ENCODE measurements around the gene FFAR4. TPM values are rescaled to one million over a fixed set of nuclear protein-coding genes. Genes with fewer than 3 reads are reported as not detected.

The FFAR4 gene
- polyA plus RNA-seq, 5 donors: 0.09 to 0.18 (median 0.13) TPM

Other genes starting within 250 kb of the FFAR4 start
- gene MYOF, start 84.3 kb upstream of the FFAR4 start, polyA plus RNA-seq (ENCODE audit: insufficient read depth in 1 of 5, insufficient read length in 5 of 5, low replicate concordance in 1 of 5): 10 to 100 TPM; 44.5 to 74.0 (median 62.9) TPM
- gene CEP55, start 70.1 kb upstream of the FFAR4 start, polyA plus RNA-seq (ENCODE audit: insufficient read depth in 1 of 5, insufficient read length in 5 of 5, low replicate concordance in 1 of 5): 10 to 100 TPM; 10.2 to 33.6 (median 15.7) TPM
- gene RBP4, start 34.6 kb downstream of the FFAR4 start, polyA plus RNA-seq (ENCODE audit: insufficient read depth in 1 of 5, insufficient read length in 5 of 5, low replicate concordance in 1 of 5): 10 to 100 TPM in 1 of 5 donors, 1 to 10 TPM in 2, under 1 TPM in 2; 0.34 to 10.2 (median 1.4) TPM
- 1 to 10 TPM; 1.0 to 3.0 (median 1.5) TPM for gene PDE6C, start 45.9 kb downstream of the FFAR4 start, polyA plus RNA-seq (ENCODE audit: insufficient read depth in 1 of 5, insufficient read length in 5 of 5, low replicate concordance in 1 of 5)
- gene FRA10AC1, start 135.9 kb downstream of the FFAR4 start, polyA plus RNA-seq (ENCODE audit: insufficient read depth in 1 of 5, insufficient read length in 5 of 5, low replicate concordance in 1 of 5): 10 to 100 TPM; 36.9 to 65.1 (median 55.8) TPM
- gene LGI1, start 191.3 kb downstream of the FFAR4 start, polyA plus RNA-seq (ENCODE audit: insufficient read depth in 1 of 5, insufficient read length in 5 of 5, low replicate concordance in 1 of 5): under 1 TPM in 3 of 5 donors, not detected in 2; 0.04 to 0.85 (median 0.14) TPM

Data from right lung (tissue), 5 donors.